GM19099 (cell line): Measurements from ENCODE around the gene MAPT.

Experiments
- POLR2A ChIP-seq: IDR thresholded peaks from 3 replicates; pipeline ENCODE4 v1.6.1; 2011; ENCODE audit warnings: low read depth; ENCODE audit not compliant: insufficient read length; ENCODE audit errors: extremely low read depth

MAPT gene

DNA sequence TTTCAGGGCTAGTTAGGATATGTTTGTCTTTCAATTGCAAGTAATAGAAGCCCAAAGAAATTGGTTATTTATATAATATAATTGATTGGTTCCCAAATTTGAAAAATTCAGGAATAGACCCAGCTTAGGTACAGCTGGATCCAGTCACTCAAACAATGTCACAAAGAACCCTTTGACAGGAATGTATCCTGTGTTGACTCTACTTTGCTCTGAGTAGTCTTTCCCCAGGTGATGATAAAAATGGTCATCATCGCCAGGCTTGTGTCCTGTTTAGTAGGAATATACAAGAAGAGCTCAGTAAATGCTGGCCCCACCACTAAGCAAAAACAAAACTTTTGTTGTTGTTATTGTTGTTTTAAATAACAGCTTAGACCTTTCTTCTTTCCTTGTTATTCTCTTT is 35.0 kb downstream of the MAPT start:
- no peak for TF ChIP-seq POLR2A

DNA sequence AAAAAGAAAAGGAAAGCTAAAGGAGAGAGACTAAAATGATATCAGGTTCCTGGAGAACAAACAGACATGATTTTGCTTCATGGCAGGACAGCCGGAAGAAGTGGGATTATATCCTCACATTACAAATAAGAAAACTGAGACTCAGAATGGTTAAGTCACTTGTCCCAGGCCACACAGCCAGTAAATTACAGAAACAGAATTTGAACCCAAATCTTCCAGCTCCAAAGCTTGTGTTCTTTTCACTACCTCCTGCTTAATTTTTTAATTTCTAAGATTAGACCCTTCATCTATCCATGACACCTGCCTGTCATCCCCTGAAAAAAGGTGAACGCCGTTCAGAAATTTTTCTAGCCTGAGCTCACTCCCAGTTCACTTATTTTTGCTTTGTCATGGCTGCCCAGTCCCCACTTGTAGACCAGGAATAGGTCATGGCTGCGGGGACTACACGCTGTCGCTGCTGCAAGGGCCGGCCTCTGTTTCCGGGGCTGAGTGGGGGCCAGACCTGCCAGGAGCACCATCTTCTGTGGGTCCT is 36.1 kb downstream of the MAPT start:
- TF ChIP-seq POLR2A, result no peak

GRCh38 chr17:45931677-45932076 is 37.3 kb downstream of the MAPT start:
- no peak for TF ChIP-seq POLR2A

GRCh38 chr17:45934044-45934979 is 40.0 kb downstream of the MAPT start:
- TF ChIP-seq POLR2A, result no peak

DNA sequence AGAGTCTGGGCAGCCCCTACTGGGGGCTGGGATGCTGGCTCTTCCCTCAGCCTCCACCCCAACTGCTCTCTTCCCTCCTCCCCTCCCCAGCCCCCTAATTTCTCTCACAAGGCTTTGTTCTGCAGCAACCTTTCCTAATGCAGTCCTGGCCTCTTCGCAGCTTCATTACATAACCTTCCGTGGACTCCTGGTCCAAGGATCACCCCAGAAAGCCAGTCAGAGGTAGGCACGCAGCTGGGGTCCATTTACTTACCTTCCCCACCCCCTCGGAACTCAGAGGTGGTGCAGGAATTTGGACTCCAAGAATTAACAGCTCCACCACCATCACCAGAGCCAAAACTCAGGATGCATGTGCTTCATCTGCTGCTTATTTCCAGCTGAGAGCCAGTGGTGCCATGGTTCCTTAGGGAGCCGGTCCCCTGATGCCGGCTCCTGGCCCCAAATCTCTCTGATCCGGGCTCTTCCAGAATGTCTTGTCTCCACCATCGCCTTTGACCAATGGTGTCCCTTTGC is 40.9 kb downstream of the MAPT start:
- no peak for TF ChIP-seq POLR2A

- no peak for TF ChIP-seq POLR2A
These were observed 41.6 kb downstream of the MAPT start for GRCh38 chr17:45935710-45936509.

- no peak for TF ChIP-seq POLR2A
These were observed 42.3 kb downstream of the MAPT start for GRCh38 chr17:45936610-45937009.

- TF ChIP-seq POLR2A, result no peak
These were observed 45.0 kb downstream of the MAPT start for GRCh38 chr17:45939395-45939794.

DNA sequence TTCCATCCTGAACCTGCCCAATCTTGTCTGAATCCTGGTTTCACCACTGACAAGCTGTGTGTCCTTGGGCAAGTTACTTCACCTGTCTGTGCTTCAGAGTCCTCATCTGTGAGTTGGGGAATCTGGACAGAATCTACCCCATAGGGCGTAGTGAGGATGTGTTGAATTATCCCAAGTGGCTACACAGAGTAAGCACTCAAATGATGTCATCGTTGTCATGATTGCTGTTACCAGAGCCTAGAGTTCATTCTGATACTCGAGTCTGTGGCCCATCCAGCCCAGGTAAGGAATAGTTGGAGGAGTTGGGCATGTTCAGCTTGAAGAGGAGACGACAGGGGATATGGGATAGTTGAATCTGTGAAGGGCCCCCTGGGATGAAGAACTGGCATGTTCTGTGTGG is 45.9 kb downstream of the MAPT start:
- no peak for TF ChIP-seq POLR2A

- TF ChIP-seq POLR2A, result no peak
These were observed 46.5 kb downstream of the MAPT start for GRCh38 chr17:45940826-45941225.

DNA sequence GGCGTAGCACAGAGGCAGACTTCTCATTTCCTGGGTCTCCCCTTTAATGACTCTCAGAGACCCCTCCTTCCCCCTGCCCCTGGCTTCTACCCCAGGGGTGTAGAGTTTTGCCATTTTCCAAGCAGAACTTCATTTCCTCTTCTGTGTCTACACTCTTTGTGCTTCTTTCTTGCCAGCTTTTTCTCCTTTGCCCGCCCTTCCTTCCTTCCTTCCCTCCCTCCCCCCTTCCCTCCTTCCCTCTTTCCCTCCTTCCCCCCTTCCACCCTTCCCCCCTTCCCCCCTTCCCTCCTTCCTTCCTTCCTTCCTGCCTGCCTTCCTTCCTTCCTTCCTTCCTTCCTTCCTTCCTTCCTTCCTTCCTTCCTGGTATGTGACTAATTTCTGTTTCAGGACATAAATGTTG is 47.0 kb downstream of the MAPT start:
- TF ChIP-seq POLR2A, result no peak

GRCh38 chr17:45942284-45942683 is 47.9 kb downstream of the MAPT start:
- TF ChIP-seq POLR2A, result no peak

- no peak for TF ChIP-seq POLR2A
These were observed 52.5 kb downstream of the MAPT start for GRCh38 chr17:45946841-45947256.

DNA sequence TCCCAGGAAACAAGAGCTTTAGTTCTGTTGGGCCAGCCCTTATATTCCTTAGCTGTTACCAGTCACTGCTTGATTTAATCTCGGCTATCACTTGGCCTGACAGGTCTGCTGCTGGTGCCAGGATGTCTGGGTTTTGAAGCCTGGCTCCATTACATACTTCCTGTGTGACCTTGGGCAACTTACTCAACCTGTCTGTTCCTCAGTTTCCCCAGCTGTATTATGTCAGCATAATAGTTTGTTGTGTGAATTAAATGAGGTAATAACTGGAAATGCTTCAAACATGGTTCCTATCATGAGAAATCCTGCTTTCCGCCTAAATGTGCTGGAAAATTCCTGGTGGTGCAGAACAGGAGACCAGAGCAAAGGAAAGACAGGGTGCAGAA is 54.1 kb downstream of the MAPT start:
- TF ChIP-seq POLR2A, result no peak

- TF ChIP-seq POLR2A, result no peak
These were observed 54.7 kb downstream of the MAPT start for GRCh38 chr17:45948881-45949624.
